GM12891 (cell line): ENCODE results near the gene NACC1.

Experiments
- PAX5 ChIP-seq: IDR thresholded peaks from 2 replicates; pipeline ENCODE4 v1.6.1; 2011; ENCODE audit warnings: low read length, moderate library complexity, mild to moderate bottlenecking; ENCODE audit not compliant: insufficient read depth, severe bottlenecking
- POLR2A ChIP-seq: IDR thresholded peaks from 2 replicates; pipeline ENCODE4 v1.6.1; 2011; ENCODE audit warnings: low read depth, low read length, control low read depth
- POLR2AphosphoS5 ChIP-seq: IDR thresholded peaks from 2 replicates; pipeline ENCODE4 v1.6.1; 2011; ENCODE audit warnings: low read depth, low read length, control low read depth
- POU2F2 ChIP-seq: IDR thresholded peaks from 2 replicates; pipeline ENCODE4 v1.6.1; 2011; ENCODE audit warnings: low read depth, mild to moderate bottlenecking, control low read depth, low read length, moderate library complexity
- SPI1 ChIP-seq: IDR thresholded peaks from 2 replicates; pipeline ENCODE4 v1.6.1; 2011; ENCODE audit warnings: low read depth, low read length, control low read depth
- TAF1 ChIP-seq: IDR thresholded peaks from 2 replicates; pipeline ENCODE4 v1.6.1; 2011; ENCODE audit warnings: low read depth, low read length, control low read depth

DNA sequence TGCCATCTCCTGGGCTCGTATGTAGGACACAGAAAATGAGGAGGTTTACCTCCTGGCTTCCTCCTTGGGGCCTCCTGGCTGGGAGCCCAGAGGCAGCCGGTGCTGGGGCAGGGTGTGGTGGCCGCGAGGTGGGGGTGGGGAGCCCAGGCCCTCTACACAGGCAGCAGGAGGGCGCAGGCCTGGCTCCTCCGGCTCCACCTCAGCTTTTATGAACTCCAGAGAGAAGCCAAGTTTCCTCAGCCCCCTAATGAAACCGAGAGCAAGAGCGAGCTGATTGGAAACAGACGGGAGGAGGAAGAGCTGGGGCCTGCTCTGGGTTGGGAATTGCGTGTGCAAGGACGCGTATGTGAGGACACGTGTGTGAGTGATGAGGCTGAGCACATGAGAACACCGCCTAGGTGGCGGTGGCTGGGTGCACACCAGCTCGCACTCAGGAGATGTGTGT, 38.5 kb upstream of the NACC1 start:
- TF ChIP-seq POU2F2 (no peak), POLR2AphosphoS5 (no peak), TAF1 (no peak), POLR2A (no peak), SPI1 (no peak), PAX5 (no peak)
